ENCODE measurements around the gene BCORL1.

GRCh38 chrX:130084631-130085237 is 102.3 kb downstream of the BCORL1 start:
- TF ChIP-seq CTCF (IDR thresholded peaks at IDR 0.05; ENCODE audit: borderline replicate concordance, extremely low read depth, low read length, poor library complexity, severe bottlenecking) = no peak
- TF ChIP-seq EZH2 (IDR thresholded peaks at IDR 0.05; ENCODE audit: borderline replicate concordance, low read depth, low read length, severe bottlenecking) = no peak
